ENCODE measurements around the gene GLG1. TPM values are rescaled to one million over a fixed set of nuclear protein-coding genes. Genes with fewer than 3 reads are reported as not detected.
A peak's percentile ranks its signal among the peaks of the same experiment; 100 is the strongest.
"Not testable (repeated sequence)": the region's sequence is repeated elsewhere in the genome, so short reads cannot be mapped to it uniquely, and the experiment has no call there.

The GLG1 gene
- total RNA-seq, 1 donor from 2014 or later, result 193 TPM

DNA sequence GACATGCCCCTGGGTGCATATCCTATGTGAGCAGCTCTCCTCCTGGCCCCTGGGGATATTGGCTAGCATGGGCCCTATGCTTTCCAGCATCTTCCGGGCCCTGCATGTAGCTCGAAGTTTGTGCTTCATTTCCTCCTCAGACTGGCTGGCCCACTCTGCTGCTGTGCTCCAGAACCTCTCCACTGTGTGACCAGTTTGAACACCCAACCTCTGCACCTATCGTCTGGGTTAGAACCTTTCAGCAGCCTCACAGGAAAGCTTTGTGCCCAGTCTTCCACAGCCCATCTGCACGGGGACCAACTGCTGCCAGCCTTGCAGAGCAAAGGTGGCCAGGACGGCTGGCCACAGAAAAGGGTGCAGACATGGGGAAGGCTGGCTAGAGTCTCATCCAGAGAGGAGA, 175.4 kb downstream of the GLG1 start:
- TF ChIP-seq, protein P1, sequence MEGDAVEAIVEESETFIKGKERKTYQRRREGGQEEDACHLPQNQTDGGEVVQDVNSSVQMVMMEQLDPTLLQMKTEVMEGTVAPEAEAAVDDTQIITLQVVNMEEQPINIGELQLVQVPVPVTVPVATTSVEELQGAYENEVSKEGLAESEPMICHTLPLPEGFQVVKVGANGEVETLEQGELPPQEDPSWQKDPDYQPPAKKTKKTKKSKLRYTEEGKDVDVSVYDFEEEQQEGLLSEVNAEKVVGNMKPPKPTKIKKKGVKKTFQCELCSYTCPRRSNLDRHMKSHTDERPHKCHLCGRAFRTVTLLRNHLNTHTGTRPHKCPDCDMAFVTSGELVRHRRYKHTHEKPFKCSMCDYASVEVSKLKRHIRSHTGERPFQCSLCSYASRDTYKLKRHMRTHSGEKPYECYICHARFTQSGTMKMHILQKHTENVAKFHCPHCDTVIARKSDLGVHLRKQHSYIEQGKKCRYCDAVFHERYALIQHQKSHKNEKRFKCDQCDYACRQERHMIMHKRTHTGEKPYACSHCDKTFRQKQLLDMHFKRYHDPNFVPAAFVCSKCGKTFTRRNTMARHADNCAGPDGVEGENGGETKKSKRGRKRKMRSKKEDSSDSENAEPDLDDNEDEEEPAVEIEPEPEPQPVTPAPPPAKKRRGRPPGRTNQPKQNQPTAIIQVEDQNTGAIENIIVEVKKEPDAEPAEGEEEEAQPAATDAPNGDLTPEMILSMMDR (IDR thresholded peaks at IDR 0.05; ENCODE audit: unreplicated experiment), result no peak
- H3K27me3 Mint-ChIP-seq (ENCODE audit: low read depth), result no peaks in the 10 kb centered on the region
- no peak overlapping the region for H3K27ac Mint-ChIP-seq
- no peak for DNase-seq (ENCODE audit: low spot score in 2 of 2, unreplicated experiment in 2 of 2)
- no peaks in the 10 kb centered on the region for H3K4me1 Mint-ChIP-seq
- no peak overlapping the region for H3K4me3 Mint-ChIP-seq
- peaks cover 8% of the 10 kb centered on the region for H3K36me3 Mint-ChIP-seq
- H3K9me3 Mint-ChIP-seq, result peaks cover 5% of the 10 kb centered on the region

DNA sequence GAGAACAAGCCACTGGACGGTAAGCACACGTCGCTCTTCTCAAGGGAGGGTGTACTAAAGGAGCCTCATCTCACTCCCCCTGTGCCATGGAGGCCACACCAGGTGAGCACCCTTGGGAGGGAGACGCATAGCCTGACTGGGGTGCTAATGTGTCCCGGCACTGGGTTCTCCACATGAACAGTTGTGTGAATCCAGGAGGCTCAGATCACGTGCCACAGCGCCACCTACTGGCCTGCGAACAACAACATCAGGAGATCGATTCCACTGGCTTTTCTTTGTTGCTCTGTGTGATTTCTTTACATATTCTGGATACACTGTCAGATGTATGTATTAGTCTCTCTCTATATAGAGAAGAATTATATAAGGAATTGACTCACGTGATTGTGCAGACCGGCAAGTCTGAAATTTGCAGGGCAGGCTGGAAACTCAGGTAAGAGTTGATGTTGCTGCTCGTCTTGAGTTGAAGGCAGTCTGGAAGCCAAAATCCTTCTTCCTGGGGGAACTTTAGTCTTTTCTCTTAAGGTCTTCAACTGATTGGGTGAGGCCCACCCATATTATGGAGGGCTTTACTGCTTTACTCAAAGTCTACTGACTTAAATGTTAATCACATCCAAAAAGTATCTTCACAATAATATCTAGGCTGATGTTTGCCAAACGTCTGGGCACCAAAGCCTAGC, 176.7 kb downstream of the GLG1 start:
- not testable (repeated sequence) for H3K36me3 Mint-ChIP-seq; H3K4me1 Mint-ChIP-seq; H3K27me3 Mint-ChIP-seq (ENCODE audit: low read depth); H3K4me3 Mint-ChIP-seq; H3K27ac Mint-ChIP-seq; H3K9me3 Mint-ChIP-seq
- peak in 1 of 2 experiments; percentile 55 for DNase-seq (ENCODE audit: low spot score in 2 of 2, unreplicated experiment in 2 of 2)
- TF ChIP-seq, protein P1 (IDR thresholded peaks at IDR 0.05; ENCODE audit: unreplicated experiment), result peak; percentile 85

DNA sequence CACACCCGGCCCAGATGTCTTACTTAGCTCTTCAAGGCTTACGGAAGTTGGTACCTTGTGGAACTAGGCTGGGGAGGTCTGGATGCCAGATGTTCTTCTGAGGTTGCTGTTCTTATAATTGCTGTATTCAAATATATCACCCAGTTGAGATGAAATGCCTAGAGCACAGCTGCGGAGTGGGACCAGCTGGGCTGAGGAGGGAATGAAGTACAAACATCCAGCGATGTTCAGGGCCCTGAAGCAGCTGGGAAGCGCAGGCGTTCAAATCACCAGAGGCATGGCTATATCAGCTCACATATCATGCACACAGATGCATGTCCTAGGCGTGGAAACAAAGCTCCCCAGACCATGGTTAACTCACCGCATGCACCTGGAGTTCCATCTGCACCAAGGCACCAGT, 178.4 kb downstream of the GLG1 start:
- H3K9me3 Mint-ChIP-seq; H3K27me3 Mint-ChIP-seq (ENCODE audit: low read depth); DNase-seq (ENCODE audit: low spot score in 2 of 2, unreplicated experiment in 2 of 2); H3K4me1 Mint-ChIP-seq; H3K36me3 Mint-ChIP-seq; H3K27ac Mint-ChIP-seq; H3K4me3 Mint-ChIP-seq: not testable (repeated sequence)

DNA sequence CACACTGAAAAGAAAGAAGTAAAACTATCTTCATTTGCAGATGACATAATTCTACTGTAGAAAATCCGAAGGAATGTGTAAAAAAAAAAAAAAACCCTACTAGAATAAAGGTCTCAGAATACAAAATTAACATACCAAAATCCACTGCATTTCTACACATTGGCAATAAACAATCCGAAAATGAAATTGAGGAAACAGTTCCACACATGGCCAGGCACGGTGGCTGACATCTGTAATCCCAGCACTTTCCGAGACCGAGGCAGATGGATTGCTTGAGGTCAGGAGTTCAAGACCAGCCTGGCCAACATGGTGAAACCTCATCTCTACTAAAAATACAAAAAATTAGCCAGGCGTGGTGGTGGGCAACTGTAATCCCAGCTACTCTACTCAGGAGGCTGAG, 181.2 kb downstream of the GLG1 start:
- not testable (repeated sequence) for H3K9me3 Mint-ChIP-seq; H3K4me3 Mint-ChIP-seq; H3K36me3 Mint-ChIP-seq; H3K27me3 Mint-ChIP-seq (ENCODE audit: low read depth); H3K27ac Mint-ChIP-seq; H3K4me1 Mint-ChIP-seq; DNase-seq (ENCODE audit: low spot score in 2 of 2, unreplicated experiment in 2 of 2)

DNA sequence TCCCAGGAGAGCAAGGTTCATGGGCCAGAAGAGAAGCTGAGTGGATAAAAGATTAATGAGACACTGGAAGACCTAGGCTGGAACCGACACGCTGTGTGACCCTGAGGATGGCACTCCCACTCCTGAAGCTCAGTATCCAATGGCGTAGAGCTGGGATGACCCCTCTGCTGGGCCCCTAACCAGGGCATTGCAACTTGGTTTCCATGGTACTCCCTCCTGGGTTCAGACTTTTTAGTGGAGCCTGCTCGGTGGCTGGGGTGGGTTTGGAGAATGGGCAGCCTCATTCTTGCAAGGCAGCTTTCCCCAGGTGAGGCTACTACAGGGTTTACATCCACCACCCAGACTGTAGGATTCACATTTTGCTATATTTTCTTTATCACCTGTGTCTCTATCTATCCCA, 183.2 kb downstream of the GLG1 start:
- not testable (repeated sequence) for DNase-seq (ENCODE audit: low spot score in 2 of 2, unreplicated experiment in 2 of 2); H3K9me3 Mint-ChIP-seq; H3K27me3 Mint-ChIP-seq (ENCODE audit: low read depth)

DNA sequence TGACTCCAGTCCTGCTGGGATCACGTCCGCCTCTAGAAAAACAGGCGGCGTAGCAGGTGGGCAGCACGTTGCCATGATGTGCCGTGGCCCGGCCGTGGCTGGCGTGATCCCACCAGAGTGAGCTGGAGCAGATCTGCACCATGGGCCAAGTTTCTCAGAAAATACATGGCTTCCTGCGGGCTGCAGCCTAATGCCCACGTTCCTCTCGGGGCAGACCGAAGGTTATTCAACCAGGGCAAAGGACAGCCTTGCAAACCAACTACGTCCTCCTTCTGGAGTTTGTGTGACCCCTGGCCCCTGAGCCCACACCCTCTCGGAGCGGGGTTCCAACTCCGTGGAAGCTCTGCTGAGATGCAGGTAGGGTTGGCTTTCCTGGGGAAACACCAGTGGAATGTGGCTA, 184.8 kb downstream of the GLG1 start:
- DNase-seq (ENCODE audit: low spot score in 2 of 2, unreplicated experiment in 2 of 2); H3K36me3 Mint-ChIP-seq; H3K27me3 Mint-ChIP-seq (ENCODE audit: low read depth); H3K9me3 Mint-ChIP-seq; H3K4me3 Mint-ChIP-seq; H3K27ac Mint-ChIP-seq; H3K4me1 Mint-ChIP-seq: not testable (repeated sequence)

More for the DNA sequence above, 183.2 kb downstream of the GLG1 start:
- H3K4me3 Mint-ChIP-seq, H3K27ac Mint-ChIP-seq, H3K36me3 Mint-ChIP-seq, H3K4me1 Mint-ChIP-seq: not testable (repeated sequence)

DNA sequence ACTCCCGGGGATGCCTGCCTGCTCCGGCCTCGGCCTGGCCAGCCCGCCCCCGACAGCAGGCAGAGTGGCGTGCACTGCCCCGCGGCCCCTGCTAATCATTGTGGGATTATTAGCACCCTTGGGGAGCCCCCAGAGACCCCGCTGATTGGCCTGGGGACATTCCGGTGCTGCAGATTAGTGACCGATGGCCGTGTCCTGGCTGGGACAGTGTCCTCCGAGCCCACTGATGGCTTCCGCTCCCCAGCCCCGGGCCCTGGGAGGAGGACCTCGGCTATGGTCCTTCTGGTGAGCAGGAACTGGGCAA, 185.5 kb downstream of the GLG1 start:
- not testable (repeated sequence) for H3K4me1 Mint-ChIP-seq; H3K9me3 Mint-ChIP-seq; DNase-seq (ENCODE audit: low spot score in 2 of 2, unreplicated experiment in 2 of 2); H3K27me3 Mint-ChIP-seq (ENCODE audit: low read depth); H3K27ac Mint-ChIP-seq; H3K36me3 Mint-ChIP-seq; H3K4me3 Mint-ChIP-seq

DNA sequence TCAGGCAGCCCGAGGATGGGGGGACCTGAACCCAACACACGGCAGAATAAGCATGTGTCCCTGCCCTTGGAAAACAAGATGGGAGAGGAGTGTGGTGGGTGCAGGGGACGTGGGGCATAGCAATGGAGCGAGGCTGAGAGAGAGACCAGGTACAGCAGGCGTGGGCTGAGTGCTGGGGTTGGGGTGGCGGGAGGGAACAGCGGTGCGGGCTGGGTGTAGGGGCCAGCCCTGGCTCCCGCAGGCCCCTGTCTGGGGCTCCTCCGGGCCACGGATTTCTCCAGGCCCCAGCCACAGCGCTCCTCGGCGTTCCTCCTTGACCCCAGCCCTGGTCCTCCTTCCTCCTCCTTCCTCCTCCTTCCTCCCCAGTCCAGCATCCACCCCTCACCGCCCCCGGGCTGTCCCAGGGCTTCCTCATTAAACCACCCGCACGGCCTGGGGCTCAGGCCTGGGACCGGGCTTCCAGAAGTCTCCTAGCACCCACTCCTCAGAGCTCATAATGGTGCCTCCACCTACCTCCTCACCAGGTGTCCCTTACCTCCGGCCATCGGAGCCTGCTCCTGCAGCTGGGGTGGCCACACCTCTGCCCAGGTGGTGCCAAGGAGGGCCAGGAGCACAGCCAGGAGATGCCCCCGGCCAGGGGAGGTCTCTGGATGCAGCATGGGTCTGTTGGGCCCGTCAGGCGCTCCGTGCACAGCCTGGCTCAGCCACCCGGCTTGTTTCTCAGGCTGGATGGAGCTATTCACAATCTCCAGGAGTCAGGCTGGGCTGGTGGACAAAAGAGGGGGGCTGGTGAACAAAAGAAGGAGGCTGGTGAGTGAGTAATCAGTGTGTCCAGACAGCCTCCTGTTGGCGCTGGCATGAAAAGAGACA, 186.1 kb downstream of the GLG1 start, which contains the start of gene CLEC18B:
CLEC18B (minus strand) TSS at position 867 of the 870 bp plus-strand sequence; CDS start at position 659, 208 bp downstream.
- H3K36me3 Mint-ChIP-seq; H3K4me3 Mint-ChIP-seq; DNase-seq (ENCODE audit: low spot score in 2 of 2, unreplicated experiment in 2 of 2); H3K9me3 Mint-ChIP-seq; H3K4me1 Mint-ChIP-seq; H3K27ac Mint-ChIP-seq; H3K27me3 Mint-ChIP-seq (ENCODE audit: low read depth): not testable (repeated sequence)

DNA sequence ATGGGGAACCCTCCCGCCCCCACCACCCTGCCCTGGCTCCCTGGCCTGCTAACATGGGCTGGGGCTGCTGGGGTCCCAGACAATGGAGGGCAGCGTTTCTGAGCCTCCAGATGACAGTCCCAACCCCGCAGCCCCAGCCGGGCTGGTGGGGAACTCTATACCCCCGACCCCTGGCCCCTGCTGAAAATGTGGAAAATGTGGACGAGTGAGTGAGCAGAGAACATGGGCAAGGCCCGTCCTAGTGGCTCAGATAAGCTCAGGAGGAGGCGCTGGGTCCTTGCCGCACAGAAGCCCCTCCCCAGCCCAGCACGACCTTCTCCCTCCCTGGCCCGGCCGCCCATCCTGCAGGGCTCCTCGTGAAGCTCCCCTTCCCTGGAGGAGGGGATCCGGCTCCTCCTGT, 187.1 kb downstream of the GLG1 start:
- not testable (repeated sequence) for H3K27me3 Mint-ChIP-seq (ENCODE audit: low read depth); H3K4me3 Mint-ChIP-seq; H3K4me1 Mint-ChIP-seq; H3K27ac Mint-ChIP-seq; H3K36me3 Mint-ChIP-seq; H3K9me3 Mint-ChIP-seq; DNase-seq (ENCODE audit: low spot score in 2 of 2, unreplicated experiment in 2 of 2)

DNA sequence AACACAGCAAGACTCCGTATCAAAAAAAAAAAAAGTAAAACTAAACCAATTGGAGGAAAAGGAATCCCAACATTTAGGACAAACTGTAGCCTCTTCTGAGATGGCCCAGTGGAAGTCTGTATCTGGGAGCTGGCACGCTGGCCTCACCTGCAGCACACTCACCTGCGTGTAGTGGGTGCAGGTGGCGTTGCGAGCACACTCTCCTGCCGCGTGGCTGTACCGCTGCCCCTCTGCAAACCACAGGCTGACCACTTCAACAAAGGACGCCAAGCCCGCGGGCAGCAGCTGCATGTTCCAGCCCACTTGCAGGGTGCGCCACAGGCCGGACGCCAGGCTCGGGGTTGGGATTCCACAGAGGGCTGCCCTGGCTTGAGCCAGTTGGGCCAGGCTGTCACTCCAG, 189.0 kb downstream of the GLG1 start:
- not testable (repeated sequence) for H3K36me3 Mint-ChIP-seq; H3K27me3 Mint-ChIP-seq (ENCODE audit: low read depth); H3K4me1 Mint-ChIP-seq; H3K27ac Mint-ChIP-seq; DNase-seq (ENCODE audit: low spot score in 2 of 2, unreplicated experiment in 2 of 2); H3K9me3 Mint-ChIP-seq; H3K4me3 Mint-ChIP-seq

DNA sequence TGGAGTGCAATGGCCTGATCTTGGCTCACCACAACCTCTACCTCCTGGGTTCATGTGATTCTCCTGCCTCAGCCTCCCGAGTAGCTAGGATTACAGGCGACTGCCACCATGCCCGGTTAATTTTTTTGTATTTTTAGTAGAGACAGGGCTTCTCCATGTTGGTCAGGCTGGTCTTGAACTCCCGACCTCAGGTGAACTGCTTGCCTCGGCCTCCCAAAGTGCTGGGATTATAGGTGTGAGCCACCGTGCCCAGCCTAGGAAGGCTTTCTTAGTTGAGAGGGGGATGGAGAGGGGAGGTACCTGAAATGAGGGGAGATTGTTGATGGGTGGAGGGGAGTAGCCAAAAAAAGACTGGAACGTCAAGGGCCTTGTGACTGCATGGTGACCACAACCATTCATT, 193.0 kb downstream of the GLG1 start:
- H3K27ac Mint-ChIP-seq; H3K36me3 Mint-ChIP-seq; H3K9me3 Mint-ChIP-seq; H3K4me1 Mint-ChIP-seq; H3K4me3 Mint-ChIP-seq; H3K27me3 Mint-ChIP-seq (ENCODE audit: low read depth); DNase-seq (ENCODE audit: low spot score in 2 of 2, unreplicated experiment in 2 of 2): not testable (repeated sequence)

DNA sequence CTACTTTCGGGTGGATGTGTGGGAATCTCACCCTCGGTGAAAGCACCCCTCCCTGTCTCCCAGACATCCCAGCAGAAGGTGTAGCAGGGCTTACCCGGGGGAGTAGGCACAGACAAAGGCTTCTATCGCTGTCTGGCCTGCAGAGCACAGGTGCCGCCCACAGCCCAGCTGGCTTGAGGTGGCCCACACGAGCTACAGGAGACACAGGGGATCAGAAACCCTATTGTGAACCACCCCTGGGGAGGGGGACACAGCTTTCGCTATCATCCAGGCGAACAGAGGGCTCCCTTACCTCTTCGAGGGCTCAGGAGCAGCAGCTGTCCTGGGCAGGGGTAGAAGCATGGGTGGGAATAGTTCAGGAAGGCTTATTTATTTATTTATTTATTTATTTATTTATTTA, 193.4 kb downstream of the GLG1 start:
- H3K4me1 Mint-ChIP-seq; H3K27me3 Mint-ChIP-seq (ENCODE audit: low read depth); DNase-seq (ENCODE audit: low spot score in 2 of 2, unreplicated experiment in 2 of 2); H3K36me3 Mint-ChIP-seq; H3K9me3 Mint-ChIP-seq; H3K4me3 Mint-ChIP-seq; H3K27ac Mint-ChIP-seq: not testable (repeated sequence)
